Measurements from ENCODE around the gene PTPN2. TPM values are rescaled to one million over a fixed set of nuclear protein-coding genes. Genes with fewer than 3 reads are reported as not detected.
"Not testable (repeated sequence)": the region's sequence is repeated elsewhere in the genome, so short reads cannot be mapped to it uniquely, and the experiment has no call there.

PTPN2 gene
- 9.5 TPM for total RNA-seq
- long read RNA-seq, transcript PTPN2-202 (10 exons, 1,706 nt): major isoform, 11 of 18 reads
- long read RNA-seq, partial matches to known transcripts: 0 of 18 reads
- long read RNA-seq, other reads (novel, unspliced or antisense): 2 of 18 reads

DNA sequence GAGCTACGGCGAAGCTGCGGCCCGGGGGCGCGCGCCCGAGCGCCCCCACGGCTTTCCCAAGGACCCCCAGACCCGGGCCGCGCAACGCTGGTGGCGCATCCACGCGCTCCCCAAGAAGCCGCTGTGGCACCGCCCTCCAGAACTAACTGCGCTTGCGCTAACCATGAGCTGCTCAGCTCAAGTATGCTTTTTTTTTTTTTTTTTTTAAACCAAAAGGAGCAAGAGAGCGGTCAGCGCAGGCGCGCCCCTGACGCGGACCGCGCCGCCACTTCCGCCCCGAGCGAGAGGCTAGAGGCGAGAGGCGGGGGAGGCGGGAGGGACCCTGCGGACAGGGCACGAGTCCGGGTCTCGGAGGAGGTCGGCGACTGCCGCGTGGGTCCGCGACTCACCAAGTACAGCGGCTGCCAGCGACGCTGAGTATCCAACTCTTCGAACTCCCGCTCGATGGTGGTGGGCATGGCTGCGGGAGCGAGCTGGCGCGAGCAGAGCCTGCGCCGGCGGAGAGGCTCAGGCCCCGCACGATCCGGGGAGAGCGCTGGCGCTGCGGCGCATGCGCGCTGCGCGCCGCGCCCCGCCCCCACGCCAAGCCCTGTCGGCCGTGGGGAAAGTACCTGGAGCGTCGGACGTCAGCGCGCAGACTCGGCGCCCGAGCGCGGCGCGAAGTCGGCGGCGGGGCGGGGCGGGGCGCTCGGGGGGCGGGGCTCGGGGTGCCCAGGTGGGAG lies at the start of gene PTPN2:
PTPN2 (minus strand) TSS at position 554 of the 722 bp plus-strand sequence; CDS start at position 458, 96 bp downstream.
- ATAC-seq (ENCODE audit: poor library complexity) (peak; percentile 97), DNase-seq (peak; percentile 97)
- intact Hi-C loops (cut with DNase I): loop anchor here (2.0 kb wide), 1 partner anchor 63 kb away; no protein-coding TSS in a partner anchor

DNA sequence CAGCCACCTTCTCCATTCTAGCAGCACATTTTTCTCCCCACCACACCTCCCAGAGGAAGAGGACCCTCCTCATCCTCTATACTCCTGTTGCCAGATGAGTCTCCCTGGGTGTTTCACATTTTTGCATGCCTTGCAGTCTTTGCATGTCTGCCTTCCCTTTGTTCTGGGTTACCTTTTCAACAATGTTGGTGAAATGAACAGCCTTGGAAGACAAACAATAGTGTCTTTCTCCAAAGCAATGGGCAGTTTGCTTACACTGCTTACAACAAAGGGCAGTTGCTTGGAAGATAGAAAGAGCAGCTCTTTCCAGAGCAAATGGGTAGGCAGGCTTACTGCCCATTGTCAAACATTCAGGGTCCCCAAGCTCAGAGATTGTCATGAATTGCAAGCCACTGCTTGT lies 49.3 kb upstream of the PTPN2 start:
- ATAC-seq (ENCODE audit: poor library complexity) (no peak), DNase-seq (no peak)
- intact Hi-C loops (cut with DNase I): loop anchor here (5.0 to 10.0 kb wide), 2 partner anchors 206 to 539 kb away; no protein-coding TSS in a partner anchor

DNA sequence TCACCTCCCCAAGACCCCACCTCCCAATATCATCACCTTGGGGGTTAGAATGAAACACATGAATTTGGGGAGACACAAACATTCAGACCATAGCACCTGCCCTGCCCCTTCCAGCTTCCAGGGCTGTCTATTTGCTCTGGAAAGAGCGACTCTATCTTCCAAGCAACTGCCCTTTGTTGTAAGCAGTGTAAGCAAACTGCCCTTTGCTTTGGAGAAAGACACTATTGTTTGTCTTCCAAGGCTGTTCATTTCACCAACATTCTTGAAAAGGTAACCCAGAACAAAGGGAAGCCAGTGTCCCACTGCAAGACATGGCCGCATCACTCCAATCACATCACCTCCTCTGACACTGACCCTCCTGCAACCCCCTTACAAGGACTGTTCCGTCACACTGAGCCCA lies 46.9 kb upstream of the PTPN2 start:
- intact Hi-C loops (cut with DNase I): loop anchor here (5.0 to 10.0 kb wide), 2 partner anchors 204 to 536 kb away; no protein-coding TSS in a partner anchor
- ATAC-seq (ENCODE audit: poor library complexity): no peak
- no peak for DNase-seq

DNA sequence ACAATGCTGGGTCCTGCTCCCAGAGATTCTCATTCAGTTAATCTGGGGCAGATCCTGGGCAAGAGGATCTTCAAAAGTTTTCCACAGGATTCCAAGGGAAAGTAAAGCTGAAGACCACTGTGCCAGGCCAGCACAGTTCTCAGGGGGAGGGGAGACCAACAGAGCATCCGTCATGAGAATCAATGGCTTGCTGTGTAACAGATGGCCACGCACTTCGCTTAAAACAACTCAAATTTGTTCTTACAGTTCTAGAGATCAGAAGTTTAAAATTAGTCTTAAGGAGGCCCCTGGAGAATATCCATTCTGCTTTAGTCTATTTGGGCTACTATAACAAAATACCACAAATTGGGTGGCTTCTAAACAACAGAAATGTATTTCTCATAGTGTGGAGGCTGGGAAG lies 46.3 kb upstream of the PTPN2 start:
- DNase-seq (no peak), ATAC-seq (ENCODE audit: poor library complexity) (no peak)
- intact Hi-C loops (cut with DNase I): loop anchor here (5.0 to 10.0 kb wide), 2 partner anchors 203 to 536 kb away; no protein-coding TSS in a partner anchor

DNA sequence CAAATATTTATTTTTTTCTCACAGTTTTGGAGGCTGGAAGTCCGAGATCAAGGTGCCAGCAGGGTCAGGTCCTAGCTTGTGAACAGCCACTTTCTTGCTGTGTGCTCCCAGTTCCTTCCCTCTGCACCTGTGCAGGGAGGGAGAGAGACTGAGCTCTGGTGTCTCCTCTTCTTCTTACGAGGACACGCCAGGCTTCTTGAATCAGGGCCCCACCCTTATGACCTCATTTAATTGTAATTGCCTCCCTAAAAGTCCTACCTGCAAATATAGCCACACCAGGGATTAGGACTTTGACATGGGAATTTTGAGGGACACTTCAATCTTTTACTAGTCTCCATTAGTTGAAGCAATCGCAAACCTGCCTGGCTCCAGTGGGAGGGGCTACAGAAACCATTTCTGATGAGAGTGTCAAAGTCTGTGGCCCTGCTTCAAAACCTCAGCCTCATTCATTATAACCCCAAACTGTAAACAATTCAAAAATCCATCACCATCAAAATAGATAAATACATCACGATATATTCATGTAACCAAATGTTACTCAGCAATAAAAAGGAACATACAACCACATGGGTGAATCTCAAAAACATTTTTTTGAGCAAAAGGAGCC lies 45.5 kb upstream of the PTPN2 start:
- ATAC-seq (ENCODE audit: poor library complexity) (no peak), DNase-seq (no peak)
- intact Hi-C loops (cut with DNase I): loop anchor here (5.0 to 10.0 kb wide), 2 partner anchors 202 to 535 kb away; no protein-coding TSS in a partner anchor

DNA sequence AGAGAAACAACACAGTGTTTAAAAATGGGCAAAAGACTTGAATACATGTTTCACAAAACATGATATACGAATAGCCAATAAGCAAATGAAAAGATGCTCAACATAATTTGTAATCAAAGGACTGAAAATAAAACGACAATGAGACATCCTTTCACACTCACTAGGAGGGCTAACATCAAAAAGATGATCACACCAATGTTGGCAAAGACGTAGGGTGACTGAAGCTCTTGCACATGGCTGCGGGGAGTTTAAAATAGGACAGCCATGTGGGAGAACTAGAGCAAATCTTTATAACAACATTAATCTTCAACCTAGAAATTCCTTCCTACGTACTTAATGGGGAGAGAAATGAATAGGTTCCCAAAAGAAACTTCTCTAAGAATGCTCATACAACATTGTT lies 44.6 kb upstream of the PTPN2 start:
- intact Hi-C loops (cut with DNase I): no loop called here
- ATAC-seq (ENCODE audit: poor library complexity): no peak
- DNase-seq: no peak

DNA sequence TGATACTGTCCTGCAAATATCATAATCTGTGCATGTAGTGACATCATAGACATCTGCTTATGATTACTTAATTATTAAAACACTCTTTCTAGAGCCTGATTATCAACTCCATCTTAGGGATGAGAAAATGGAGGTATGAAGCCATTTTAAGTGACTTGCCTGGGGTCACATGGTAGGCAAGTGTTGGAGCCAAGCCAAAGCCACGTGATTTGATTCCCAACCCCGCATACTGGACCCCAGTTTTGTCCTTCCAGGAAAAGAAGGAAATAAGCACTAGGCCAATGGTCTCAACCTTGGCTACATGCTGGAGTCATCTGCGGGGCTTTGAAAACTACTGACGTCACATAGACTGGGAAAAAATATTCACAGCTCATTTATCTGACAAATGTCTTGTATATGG lies 44.2 kb upstream of the PTPN2 start:
- ATAC-seq (ENCODE audit: poor library complexity): no peak
- intact Hi-C loops (cut with DNase I): no loop called here
- DNase-seq: no peak

DNA sequence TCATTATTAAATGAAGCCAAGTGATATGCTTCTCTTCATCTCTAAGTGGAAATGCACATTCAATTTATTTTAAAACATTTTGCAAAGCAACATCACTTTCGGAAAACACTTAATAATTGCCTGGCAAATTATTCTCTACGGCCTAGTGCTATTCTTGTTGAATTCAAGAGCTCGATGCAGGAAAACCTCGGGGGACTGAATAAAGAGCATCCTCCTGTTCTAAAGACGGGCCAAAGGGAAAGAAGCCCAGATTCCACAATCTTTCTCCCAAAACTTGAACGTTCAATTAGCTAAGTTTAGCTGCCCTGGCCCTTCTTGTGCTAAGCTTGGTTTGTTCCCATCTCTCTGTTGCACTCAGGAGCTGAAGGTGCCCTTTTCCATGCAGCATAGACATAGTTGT lies 40.6 kb upstream of the PTPN2 start:
- intact Hi-C loops (cut with DNase I): no loop called here
- no peak for DNase-seq
- ATAC-seq (ENCODE audit: poor library complexity): no peak

DNA sequence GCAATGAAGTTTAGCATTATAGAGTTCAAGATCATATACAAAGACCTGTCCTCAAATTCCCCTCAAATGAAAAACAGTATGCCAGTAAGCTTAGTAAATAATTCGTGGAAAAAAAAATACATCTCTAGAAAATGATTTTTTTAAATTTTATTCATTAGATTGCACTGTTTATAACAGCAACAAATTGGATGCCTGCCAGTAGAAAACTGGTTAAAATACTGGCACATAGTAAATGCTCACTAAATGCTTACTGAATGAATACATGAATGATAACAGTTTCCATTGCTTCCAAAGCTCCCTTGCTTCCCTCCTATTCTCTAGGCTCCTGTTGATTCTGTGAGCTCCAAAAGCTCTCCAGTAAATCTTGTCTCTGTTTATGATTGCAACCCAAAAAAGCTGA lies 38.2 kb upstream of the PTPN2 start:
- ATAC-seq (ENCODE audit: poor library complexity) (no peak), DNase-seq (no peak)
- intact Hi-C loops (cut with DNase I): no loop called here

DNA sequence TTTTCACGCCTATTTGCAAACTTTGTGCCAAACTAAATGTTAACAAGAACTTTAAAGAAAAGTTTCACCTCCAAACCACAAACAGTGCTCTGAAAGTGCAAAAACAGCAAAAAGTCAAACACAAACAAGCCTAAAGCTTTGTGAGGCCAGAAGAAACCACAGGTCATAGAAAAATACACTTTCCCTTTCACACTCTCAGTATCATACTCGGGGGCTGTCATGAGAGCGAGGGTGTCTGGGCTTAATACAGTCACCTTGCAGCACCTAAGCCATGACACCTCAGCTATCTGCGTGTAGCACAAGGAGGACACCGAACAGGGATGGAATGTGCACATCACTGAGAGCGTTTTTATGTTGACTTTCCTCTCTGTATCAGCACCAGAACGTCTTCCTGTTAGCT lies 37.1 kb upstream of the PTPN2 start:
- intact Hi-C loops (cut with DNase I): no loop called here
- ATAC-seq (ENCODE audit: poor library complexity) (no peak), DNase-seq (no peak)

DNA sequence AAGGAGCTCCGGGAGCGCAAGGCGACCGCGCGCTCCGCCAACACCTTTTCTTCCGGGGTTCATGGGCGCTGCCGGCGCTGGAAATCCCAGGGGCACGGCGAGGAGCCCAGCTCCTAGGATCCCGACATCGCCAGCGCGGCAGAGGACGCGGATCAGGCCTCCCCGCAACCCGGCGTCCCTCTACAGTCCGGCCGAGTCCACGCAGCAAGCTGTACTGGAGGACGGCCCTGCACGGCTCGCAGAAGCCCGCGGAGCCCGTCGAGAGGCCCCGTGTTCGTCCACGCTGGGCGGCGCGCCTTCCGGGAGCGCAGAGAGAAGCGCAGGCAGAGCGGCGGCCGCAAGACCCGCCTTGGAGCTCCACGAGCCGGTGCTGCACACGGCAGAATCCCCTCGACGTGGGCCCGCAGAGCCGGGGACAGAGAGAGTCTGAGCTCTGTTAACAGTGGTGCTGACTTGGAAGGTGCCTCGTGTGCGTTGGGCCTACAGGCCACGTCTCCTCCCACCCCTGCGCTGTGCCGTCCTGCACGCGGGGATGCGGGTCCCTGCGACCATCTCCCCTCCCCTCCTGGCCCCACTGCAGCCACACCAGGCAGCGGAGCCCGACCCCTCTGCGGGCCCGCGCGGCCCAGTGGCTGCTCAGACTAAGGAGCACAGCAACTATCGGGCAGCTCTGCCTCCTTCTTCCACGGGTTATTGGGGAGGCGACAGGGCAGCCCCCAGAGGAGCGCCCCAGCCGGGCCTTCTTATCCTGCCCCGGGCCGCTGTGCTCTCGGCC lies 28.1 kb upstream of the PTPN2 start:
- no peak for ATAC-seq (ENCODE audit: poor library complexity)
- intact Hi-C loops (cut with DNase I): no loop called here
- no peak for DNase-seq

DNA sequence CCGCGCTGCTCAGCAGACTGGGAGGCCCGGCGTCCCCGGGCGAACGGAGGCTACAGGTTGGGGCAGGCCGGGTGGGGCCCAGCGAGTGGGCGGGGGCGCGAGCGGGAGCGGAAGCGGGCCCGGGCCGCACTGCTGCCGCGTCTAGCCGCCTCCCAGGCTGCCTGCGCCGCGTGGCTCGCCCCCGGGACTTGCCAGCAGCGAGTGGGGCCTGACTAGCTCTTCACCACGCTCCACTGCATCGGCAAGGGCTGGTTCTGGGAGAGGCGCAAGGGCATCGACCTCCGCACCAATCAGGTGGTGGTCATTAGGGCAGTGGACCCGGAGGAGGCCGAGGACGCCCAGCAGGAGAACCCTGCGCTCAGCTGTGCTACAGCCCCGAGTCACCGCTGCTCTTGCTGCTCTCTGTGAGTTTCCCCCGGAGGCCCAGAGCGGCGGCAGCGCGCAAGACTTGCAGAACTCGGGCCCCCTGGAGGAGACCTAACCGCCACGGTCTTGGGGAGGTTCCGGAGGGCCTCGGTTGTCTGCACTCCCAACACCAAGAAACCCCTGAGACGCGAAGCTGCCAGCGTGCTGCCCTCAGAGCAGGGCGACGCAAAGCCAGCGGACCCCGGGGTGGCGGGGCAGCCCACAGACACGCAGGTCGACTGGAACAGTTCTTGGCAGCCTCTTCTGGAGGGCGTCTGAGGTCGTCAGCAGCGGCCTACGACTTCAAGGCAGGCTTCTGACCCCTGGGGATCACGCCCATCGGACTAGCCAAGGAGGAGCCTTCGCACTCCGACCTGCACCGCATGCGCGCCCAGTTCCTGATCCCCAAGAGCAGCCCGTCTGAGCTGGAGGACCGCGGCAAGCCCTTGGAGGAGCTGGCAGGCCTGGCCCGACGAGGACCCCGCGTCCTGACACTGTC lies 27.2 kb upstream of the PTPN2 start:
- intact Hi-C loops (cut with DNase I): no loop called here
- ATAC-seq (ENCODE audit: poor library complexity) (peak; percentile 83), DNase-seq (no peak)

DNA sequence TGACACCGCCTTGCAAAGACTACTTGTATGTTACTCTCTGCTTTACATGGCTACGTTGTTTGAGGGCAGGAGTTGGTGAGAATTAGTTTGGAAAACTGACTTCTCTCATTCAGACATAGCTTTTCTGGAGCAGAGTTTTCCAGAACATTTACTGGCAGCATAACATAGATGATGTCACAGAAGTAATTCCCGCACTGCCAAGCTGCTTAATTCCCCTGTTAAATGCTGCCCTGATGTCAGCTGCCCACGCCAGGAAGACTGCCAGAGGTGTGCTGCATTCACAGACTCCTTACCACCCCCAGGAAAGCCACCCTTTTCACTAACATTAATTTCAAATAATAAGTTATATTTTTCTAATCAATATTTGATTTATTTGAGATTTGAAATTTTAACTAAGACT lies 24.7 kb upstream of the PTPN2 start:
- ATAC-seq (ENCODE audit: poor library complexity) (no peak), DNase-seq (no peak)
- intact Hi-C loops (cut with DNase I): no loop called here

DNA sequence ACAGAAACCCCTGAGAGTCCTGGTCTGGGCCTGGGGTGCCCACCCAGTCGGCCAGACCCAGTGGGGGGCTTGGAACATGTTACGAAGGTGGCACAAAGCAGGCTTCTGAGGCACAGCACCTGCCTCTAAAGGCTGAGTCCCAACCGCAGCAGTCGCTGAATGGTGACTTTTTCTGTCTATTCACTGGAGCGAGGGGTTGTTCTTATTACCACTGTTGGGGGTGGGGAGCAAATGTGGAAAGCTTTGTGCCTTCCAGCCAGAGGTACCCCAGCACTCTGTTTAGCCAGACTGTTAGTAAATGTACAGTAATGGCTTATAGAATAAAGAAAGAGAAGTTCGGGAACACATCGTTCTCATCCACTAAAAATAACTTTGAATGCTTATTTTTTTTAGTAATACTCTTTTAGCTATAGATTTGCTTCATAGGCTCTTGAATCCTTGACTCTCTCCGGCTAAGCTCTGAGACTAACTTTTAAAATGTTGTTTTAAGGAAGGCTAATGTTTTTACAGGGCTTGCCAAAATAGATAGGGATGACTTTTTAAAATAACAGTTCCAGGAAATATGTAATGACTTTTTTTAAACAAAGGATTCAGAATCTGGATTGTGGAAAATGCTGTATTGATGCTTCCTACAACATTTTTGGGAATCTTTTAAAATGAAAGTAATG lies 23.4 kb upstream of the PTPN2 start:
- ATAC-seq (ENCODE audit: poor library complexity): no peak

DNA sequence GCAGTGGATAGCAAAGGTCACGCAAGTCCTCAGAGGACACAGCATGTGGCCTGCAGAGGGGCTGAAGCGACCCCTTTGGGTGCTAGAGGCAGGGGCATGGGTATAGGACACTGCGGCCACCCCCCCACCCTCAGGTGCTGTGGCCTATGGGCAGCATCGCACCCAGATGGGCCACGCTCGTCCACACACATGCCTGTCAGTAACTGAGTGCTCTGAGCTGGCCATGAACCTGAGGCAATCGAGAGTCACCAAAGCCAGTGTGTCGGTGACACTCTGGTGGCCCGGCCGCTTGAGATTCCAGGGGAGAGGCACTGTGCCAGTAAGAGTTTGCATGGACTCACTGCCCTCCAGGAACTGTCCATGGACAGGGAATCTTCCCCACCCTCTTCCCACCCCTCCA lies 22.7 kb upstream of the PTPN2 start:
- no peak for ATAC-seq (ENCODE audit: poor library complexity)

More for the DNA sequence above, 23.4 kb upstream of the PTPN2 start:
- intact Hi-C loops (cut with DNase I): no loop called here
- DNase-seq: no peak

DNA sequence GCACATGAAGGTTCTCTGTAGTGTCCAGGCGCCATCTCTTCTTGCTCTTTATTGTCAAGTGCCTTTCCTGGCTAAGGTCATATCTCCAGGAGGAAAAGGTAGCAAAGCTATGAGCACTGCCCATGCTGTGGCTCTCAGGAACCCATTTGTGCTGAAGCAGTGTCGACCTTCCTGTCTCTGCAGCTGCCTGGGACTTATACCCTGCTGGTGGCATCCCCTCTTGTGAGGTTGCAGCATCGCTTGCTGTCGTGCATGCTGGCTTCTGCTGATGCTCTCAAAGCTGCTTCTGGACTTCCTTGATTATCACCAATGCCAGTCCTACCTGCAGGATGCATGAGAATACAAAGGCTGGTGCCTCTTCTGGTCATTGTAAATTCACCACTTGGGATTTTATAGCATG lies 22.1 kb upstream of the PTPN2 start:
- intact Hi-C loops (cut with DNase I): no loop called here
- no peak for ATAC-seq (ENCODE audit: poor library complexity)
- DNase-seq: no peak

More for the DNA sequence above, 22.7 kb upstream of the PTPN2 start:
- DNase-seq: no peak
- intact Hi-C loops (cut with DNase I): no loop called here

DNA sequence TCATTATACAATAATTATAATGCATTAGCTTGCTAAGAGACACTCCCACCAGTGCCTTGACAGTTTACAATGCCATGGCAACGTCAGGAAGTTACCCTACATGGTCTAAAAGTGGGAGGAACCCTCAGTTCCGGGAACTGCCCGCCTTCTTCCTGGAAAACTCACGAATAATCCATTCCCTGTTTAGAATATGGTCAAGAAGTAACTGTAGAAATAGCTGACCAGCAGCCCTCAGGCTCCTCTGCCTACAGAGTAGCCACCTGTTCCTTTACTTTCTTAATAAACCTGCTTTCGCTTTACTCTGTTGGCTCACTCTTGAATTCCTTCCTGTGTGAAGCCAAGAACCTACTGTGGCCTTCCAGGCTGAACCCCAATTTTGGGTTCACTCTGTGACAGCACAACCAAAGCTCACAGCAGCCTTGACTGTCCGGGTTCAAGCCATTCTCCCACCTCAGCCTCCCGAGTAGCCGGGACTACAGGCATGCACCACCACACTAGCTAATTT lies 20.0 kb upstream of the PTPN2 start:
- peak; percentile 59 for DNase-seq
- intact Hi-C loops (cut with DNase I): no loop called here
- ATAC-seq (ENCODE audit: poor library complexity): no peak

DNA sequence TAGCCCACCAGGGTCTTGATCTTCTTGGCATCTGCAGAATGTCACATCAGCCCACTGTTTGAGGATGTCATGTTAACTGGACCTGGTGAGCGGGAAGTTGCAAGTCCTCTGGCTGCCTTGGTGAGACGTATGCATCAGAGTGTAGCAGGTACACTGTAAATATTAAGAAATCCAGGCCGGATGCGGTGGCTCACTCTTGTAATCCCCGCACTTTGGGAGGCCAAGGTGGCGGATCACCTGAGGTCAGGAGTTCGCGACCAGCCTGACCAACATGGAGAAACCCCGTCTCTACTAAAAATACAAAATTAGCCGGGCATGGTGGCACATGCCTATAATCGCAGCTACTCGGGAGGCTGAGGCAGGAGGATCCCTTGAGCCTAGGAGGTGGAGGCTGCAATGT lies 17.2 kb upstream of the PTPN2 start:
- DNase-seq; ATAC-seq (ENCODE audit: poor library complexity); intact Hi-C loops (cut with DNase I): not testable (repeated sequence)
